AG08396 (cell line): ENCODE data around the gene CHADL.
A peak's percentile ranks its signal among the peaks of the same experiment; 100 is the strongest.

Source experiments
- DNase-seq: peaks from one replicate; pipeline ENCODE4 v3.0.0; 2012; ENCODE audit warnings: low spot score, mixed read lengths

CHADL gene

DNA sequence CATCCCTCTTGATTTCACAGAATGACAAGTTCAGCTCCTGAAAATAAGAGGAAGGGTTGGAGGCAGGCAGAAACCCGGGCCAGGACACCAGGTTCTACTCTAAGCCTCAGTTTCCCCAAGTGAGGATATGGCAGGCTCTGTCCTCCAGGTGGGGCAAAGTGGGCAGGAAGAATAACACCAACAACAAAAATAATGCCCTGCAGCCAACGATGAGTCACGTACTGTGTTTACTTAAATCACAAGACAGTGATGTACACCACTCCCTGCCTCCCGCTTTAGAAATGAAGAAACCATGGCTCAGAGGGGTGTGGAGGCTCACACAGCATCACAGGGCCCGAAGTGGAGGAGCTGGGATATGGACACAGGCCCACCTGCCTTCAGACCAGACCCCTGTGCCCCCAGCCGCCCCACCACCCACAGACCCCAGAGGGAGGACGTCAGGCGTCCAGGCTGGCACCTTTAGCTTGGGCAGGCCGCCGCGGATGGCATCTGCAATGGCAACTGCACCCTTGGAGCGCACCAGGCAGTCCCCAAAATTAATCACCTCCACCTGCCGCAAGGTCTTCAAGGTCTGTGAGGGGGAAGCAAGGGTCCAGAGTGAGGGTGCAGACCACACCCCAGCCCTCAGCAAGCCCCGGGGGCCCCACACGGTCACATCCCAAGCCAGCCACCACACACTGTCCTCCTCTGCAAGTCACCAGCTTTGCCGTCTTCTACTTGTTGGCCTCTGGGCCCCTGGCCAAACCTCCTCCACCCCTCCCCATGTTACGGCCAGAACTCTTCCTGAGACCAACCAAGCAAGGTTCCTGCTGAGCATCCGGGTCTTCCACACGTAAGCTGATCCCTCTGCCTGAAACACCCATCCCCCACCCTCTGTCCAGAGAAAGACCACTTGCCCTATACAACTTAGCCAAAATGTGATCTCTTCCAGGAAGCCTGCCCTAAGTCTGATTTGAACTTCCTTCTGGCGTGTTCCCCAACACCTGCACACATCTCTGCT is 15.8 kb upstream of the CHADL start:
- DNase-seq: peak; percentile 72

DNA sequence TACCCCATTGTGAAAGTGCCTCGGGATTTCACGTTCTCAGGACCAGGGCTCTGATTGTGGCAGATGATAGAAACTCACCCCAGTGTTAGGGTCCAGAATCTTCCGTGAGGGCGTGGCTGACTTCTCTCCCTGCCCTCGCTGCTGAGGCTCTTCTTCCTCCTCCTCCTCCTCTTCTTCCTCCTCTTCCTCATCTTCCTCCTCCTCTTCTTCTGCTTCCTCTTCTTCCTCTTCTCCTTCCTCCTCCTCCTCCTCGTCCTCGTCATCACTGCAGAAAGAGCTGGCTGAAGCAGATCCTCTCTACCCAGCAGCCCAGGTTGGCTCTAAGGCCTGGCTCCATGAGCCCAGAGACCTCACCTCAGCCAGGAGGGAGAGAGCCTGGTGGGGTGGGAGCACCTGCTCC is 13.5 kb upstream of the CHADL start:
- no peak for DNase-seq

DNA sequence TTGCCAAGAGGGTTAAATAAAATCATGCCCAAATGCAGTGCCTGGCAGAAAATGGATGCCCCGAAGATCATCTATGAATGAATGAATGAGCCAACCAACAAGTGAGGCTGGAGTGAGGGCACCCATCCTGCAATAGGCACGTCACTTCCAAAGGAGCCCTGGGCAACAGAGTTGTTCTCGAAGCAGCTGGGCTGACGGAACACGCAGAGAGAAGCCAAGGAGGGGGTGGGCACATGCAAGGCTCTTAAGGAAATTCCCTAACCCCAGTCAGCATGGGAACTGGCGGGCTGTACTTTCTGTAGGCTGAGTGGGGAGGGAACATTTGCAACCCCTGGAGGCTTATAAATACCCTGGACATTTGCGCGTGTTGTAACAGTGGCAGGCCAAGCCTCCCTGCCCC is 11.6 kb upstream of the CHADL start:
- DNase-seq: no peak

DNA sequence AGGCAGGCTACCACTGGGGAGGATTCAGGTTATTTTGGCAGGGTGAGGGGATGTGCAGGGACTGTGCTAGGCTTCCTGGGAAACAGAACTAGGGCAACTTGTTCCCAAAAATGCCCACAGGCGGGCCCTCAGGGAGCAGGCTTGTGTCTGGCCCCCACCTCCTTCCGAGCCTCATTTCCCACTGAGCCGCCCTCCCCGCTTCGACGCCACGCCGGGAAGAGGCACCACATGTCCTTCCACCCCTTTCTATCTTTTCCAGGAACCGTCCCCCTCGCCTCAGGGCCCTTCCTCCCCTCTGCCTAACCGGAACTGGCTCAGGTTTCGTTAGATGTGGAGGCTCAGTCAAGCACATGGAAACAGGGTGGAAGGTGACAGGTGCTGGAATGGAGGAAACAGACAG is 9.4 kb upstream of the CHADL start:
- DNase-seq: no peak

DNA sequence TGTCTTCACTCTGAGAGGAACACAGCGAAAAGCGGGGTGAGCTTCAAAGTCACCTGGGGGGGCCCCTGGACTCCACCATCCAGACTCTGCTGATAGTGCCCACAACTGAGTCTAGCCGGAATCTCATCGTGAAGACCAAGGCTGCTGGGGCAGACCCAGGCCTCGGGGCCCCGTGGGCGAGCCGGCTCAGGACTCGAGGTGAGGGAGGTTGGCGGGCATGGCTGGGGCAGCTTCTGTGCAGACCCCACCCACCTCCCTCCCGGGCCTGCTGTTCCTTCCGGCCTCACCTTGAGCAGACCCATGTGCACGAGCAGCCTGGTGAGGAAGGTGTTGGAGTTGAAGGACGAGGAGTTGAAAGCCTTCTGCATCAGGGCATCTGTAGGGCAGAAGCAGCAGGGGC is 8.7 kb upstream of the CHADL start:
- no peak for DNase-seq

DNA sequence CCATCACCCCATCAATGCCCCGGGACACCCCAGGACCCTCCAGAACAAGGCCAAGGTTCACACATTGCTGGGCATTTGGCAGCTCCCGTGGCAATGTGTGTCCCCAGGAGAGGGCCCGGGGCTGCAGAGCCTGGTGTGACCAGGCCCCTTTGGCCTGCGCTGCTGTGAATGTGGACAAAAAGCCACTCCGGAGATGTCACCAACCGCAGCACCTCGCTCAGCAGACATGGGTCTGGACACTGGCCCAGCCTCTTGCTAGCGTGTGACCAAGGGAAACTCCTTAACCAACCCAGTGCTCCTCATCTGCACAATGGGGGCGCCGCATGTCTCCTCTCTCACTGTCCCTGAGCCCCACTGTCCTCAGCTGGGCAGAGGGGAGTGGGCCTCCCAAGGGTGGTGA is 8.0 kb upstream of the CHADL start:
- no peak for DNase-seq

DNA sequence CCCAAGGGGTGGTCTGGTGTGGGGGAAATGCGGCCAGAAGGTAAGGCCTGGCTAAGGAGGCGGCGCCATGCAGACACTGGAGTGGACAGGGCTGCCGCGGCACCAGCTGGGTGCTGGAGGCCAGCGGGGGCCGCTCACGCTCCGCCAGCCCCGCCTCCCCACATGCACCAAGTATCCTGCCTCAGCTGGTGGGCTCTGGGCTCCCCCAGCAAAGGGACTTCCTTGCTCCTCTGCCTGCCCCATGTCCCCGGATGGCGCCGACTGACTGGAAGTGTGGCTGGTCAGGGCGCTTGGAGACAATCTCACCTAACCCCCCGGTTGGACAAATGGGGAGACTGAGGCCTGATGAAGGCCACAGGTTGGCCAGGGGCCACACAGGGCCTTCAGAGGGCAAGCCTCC is 7.6 kb upstream of the CHADL start:
- DNase-seq: no peak

DNA sequence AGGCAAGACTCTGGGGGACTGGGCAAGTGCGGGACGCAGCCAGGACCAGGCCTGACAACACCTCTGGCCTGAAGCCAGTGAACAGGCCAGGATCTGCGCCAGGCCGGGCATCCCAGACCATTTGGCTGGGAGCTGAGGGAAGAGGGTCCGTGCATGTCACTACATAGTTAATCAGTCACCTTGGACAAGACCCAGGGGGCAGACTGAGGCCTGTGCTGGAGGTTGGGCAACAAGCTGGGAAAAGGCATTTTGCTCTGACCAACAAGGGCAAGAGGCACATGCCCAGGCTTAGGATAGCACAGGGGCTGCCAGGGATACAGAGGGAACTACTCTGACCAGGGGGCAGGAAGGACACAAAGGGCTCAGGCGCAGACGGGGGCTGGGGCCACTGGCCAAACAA is 7.0 kb upstream of the CHADL start:
- no peak for DNase-seq

DNA sequence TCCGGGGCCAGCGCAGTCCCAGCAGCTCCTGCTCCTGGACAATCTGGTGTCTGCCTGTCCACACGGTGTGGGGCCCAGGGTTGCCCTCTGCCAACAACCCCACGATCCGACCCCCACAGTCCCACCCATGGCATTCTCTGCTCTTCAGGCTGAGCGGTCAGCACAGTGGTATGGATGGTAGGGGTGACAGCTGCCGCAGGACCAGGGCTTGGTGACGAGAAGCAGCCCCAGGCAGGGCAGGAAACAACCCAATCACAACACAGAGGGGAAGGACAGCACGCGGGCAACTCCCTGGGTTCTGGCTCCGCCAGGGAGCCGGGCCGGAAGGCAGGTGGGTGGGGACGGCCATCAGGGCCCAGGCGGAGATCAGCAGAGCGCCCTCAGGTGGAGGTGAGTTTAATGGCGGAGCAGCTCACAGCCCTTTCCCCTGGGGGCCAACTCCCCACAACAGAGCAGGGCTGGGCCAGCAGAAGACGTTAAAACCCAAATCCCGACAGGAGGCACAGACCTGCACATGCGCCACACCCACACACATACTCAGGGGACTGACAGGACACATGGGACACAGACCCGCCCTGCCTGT is 5.3 kb upstream of the CHADL start:
- DNase-seq: no peak

DNA sequence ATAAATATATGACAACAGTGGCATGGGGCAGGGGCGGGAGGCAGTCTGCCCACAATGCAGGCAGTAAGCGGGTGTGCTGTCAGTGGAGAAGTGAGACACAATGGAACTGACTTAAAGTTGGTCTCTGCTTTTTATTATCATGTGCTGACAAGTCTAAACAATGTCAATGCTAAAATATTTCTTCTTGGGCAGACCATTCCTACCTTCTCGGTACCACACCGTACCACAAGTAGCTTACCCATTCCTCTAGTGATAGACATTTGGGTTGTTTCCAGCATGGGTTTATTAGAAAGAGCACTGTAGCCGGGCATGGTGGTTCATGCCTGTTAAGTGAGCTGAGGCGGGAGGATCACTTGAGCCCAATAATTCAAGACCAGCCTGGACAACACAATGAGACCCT is 2.6 kb upstream of the CHADL start:
- DNase-seq: no peak

DNA sequence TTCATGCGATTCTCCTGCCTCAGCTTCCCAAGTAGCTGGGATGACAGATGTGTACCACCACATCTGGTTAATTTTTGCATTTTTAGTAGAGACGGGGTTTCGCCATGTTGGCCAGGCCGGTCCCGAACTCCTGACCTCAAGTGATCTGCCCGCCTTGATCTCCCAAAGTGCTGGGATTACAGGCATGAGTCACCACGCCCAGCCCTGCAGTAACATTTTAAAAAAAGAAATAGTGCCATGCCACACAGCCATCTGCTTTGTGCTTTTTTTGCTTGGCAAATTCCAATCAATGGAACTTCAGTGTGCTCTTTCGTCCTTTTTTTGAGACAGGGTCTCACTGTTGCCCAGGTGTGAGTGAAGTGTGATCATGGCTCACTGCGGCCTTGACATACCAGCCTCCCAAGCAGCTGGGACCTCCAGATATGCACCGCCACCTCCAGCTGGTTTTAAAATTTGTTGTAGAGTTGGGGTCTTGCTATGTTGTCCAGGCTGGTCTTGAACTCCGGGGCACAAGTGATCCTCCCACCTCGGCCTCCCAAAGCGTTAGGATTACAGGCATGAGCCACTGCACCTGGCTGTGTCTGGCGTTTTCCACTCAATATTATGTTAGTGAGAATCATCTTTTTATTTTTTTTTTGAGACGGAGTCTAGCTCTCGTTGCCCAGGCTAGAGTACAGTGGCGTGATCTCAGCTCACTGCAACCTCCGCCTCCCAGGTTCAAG is 1.8 kb upstream of the CHADL start:
- DNase-seq: no peak

DNA sequence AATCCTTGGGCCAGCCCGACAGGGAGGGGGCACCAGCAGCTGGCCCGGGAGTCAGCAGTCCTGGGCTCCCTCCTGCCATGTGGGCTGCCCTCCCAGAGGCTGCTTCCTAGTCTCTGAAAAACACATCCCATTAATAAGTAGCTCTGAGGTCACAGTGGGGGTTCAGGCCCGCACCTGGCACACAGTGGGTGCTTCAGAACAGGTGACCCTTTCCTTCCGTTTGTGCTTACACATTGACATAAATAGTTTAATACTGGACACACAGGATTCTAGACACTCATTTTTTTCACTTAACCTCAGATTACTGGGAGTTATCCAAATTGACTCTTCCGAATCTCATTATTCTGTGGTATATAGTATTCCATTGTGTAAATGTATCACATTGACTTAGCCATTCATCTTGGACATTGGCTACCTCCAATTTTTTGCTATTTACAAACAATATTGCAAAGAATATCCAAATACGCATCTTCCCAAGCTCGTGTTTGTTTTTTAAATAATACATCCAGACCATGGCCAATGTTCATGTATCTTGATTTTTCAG is 474 bp upstream of the CHADL start:
- no peak for DNase-seq

DNA sequence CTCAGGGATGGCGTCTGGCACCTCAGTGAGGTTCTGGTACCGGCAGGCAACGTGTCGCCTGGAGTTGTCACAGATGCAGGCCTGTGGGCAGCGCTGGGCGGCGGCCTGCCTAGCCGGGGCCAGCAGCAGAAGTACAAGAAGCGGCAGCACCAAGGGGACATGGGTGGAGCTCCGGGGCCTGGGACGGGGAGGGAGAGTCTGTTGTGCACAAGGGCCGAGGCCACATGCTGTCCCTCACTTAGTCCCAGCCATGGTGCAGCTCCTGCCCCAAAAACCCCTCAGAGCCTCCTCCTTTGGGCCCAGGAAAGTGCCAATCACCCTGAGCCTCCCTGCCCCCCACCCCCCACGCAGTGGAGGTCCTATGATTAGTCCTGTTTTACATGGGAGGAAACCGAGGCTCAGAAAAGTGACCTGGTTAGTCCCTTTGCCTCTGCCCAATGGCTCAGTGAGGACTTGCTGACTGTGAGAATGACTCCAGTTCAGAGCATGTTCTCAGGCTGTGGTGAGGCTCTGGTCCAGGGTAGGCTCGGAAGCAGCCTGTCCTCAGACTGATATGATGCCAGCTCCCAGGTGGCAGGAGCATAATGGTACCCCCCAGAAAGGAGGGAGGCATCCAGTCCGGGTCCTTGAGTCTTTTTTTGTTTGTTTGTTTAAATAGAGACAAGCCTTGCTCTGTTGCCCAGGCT is 1.1 kb downstream of the CHADL start:
- DNase-seq: no peak

DNA sequence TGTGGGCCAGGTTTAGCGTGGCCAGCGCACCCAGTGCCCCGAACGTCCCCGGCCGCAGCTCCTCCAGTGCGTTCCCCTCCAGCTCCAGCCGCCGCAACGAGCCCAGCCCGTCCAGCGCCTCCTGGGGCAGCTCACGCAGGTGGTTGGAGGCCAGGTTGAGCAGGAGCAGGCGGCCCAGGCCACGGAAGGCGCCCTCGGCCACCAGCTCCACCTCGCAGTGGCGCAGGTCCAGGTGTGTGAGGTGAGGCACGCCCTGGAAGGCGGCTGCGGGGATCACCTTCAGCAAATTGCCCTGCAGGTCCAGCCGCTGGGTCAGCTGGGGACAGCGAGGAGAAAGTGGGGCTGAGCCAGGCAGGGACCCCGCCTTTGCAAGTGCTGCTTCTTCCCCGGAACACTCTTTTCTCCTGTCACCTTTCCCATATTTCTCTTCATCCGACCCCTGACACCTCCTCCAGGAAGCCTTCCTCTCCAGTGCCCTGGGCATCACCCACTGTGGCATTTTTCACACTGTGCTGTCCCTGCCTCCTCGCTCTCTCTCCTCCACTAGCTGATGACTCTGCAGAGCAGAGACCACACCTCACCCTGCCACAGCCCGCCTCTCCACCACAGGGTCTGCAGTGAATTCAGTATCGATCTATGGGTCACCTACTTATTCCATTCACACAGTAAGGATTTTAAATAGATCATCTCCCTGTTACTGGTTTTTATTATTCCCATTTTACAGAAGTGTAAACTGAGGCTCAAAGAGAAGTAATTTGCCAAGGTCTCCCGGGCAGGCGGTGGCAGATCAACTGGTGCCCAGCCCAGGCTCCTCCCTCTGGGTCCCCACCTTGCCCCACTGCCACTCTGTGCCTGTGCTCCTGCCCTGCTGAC is 1.9 kb downstream of the CHADL start:
- no peak for DNase-seq

DNA sequence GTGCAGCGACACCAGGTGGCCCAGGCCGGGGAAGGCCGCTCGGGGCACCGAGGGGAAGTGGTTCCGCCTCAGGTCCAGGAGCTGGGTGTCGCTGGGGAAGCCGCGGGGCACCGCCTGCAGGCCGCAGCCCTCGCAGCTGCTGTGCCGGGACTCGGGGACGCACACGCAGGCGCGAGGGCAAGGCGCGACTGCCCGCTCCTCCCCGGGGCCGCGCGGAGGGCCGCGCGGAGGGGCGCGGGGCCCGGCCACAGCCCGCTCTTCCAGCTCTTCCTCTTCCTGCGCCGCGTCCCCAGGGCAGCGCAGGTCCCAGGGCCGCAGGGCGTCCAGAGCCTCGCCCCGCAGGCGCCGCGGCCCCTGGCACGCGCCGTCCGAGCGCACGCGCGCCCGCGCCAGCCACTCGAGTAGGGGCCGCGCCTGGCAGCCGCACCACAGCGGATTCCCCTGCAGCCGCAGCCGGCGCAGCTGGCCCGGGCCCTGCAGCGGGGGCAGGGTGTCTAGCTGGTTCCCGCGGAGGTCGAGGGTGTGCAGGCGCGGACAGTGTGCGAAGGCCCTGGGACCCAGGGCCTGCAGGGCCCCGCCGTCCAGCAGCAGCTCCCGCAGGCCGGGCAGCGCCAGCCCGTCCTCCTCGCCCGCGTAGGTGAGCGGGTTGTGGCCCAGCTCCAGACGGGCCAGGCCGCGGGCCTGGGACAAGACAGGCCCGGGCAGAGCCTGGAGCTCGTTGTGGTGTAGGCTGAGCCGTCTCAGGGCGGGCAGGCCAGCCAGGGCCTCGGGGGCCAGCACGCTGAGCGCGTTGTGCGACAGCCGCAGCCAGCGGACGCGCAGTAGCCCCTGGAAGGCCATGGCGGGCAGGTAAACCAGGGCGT is 2.8 kb downstream of the CHADL start:
- DNase-seq: peak; percentile 78

DNA sequence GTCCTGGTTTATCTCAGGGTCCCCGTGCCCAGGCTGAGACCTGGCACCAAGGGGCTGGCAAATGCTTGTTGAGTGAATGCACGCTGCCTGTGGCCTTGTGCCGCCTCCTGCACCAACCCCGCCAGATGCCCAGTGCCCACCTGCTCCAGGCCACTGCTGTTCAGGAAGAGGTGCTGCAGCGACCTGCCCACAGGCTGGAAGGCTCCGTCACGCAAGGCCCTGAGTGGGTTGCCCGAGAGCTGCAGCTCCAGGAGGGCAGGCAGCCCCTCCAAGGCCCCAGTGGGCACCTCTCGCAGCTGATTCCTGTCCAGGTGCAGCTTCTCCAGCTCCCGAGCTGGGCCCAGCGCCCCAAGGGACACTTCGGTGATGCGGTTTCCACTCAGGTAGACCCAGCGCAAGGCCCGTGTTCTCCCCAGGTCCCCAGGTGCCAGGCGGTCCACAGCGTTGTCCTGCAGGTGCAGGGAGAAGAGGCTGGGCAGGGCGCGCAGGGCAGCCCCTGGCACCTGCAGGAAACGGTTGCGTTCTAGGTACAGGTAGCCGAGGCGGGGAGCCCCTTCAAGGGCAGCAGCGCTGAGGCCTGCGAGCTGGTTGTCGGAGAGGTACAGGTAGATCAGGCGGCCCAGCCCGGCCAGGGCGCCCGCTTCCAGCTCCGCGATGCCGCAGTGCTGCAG is 3.6 kb downstream of the CHADL start:
- DNase-seq: no peak

DNA sequence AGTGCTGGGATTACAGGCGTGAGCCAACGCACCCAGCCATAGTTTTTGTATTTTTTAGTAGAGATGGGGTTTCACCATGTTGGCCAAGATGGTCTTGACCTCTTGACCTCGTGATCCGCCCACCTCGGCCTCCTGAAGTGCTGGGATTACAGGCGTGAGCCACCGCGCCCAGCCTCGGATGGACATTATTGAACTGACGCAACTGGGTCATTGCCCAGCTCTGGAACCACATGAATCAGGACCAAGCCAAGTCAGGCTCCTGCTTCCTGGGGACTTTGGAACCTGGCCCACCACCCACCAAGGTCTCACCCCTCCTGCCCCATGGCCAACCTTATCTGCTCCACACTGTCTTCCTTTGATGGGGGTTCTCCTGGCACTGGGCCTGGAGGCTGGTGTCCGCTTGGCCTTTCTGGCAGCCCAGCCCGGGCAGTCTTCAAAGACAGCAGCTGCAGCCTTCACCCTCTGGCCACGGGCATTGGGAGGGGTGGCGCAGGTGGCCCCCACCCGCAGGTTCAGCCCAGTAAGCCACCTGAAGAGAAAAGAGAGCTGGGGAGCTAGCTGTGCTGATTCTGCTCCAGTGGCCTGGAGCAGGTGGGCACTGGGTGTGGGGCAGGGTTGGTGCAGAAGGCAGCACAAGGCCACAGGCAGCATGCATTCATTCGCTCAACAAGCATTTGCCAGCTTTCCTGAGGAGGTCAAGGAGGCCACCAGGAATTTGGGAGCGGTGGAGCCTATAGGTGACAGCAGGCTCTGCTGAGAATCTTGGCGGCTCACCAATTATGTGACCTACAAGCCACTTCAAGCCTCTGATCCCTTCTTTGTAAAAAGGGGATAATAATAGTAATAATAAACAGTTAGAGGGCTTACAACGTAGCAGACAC is 5.7 kb downstream of the CHADL start:
- DNase-seq: no peak

DNA sequence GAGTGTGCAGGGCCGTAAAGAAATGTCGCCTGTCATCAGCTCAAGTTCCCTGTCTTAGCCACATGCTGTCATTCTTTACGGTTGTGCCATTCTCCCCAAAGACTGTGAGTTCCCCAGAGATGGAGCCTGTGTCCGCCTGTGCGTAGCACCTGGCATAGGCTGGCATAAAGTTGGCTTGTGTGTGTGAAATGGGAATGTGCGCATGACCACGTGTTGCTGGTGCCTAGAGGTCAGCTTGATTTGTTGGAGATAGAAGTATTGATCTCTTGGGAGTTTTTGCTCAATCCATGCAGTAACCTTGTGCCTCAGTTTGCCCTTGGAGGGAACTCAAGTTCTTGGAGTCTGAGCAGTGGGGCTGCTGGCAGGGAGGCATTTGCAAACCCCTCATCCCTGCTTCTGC is 9.4 kb downstream of the CHADL start:
- DNase-seq: no peak

DNA sequence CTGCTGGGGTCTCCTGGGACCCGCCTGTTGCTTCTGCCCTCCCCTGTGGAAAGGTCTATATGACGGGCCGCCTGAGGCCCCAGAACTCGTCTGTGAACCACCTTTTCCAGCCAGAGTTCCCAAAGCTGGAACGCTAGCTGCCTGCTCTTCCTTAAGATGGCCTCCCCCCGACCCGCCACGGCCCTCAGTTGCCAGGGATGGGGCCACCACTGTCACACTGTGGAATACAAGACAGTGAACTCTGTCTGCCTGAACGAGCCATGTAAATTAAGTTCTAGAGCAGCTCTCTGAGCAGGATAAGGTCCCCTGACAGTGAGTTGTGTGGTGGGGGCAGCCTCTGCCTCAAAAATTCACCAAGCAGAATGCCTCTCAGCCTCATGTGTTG is 10.3 kb downstream of the CHADL start:
- no peak for DNase-seq
